Epithelial cell of proximal tubule (primary cell): ENCODE results near the gene ECT2. TPM values are rescaled to one million over a fixed set of nuclear protein-coding genes. Genes with fewer than 3 reads are reported as not detected.

Experiments
- DNase-seq: peaks from one replicate; pipeline ENCODE4 v3.0.0-alpha.2; 2011; ENCODE audit warnings: low read depth
- H3K4me3 ChIP-seq: 2 replicates; pipeline ENCODE4 v1.5.1; 2011; ENCODE audit warnings: low read depth, mild to moderate bottlenecking, low read length
- CTCF ChIP-seq: conservative IDR thresholded peaks from 2 replicates; pipeline ENCODE4 v1.5.1; 2012; ENCODE audit warnings: low read depth, mild to moderate bottlenecking, low read length
- total RNA-seq: library from RNA; depleted of rRNA; stranded (reverse); fragments of >200 nt; gene quantifications from 2 replicates; pipeline ENCODE4 v1.2.3, GENCODE V29; 2015

The ECT2 gene
- total RNA-seq, 1 donor from 2014 or later, result 98.8 TPM

DNA sequence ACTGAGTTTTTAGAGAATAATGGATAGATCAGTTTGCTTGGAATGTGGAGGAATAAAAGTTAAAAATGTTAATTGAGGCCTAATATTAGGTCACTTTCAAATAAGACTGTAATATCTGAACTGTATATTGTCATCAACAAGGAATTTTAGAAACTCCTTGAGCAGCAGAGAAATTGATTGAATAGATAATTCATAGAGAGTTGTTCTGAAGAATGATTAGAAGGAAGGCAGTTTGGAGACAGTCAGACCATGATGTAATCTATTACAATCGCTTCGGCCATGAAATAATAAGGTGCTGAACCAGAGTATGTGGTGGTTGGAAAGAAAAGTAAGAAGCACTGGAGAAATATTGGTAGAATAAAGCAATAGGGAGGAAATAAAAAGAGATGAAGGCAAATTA, 15.7 kb downstream of the ECT2 start:
- no peak for TF ChIP-seq CTCF
- H3K4me3 ChIP-seq, result no peak overlapping the region
- DNase-seq, result no peak

DNA sequence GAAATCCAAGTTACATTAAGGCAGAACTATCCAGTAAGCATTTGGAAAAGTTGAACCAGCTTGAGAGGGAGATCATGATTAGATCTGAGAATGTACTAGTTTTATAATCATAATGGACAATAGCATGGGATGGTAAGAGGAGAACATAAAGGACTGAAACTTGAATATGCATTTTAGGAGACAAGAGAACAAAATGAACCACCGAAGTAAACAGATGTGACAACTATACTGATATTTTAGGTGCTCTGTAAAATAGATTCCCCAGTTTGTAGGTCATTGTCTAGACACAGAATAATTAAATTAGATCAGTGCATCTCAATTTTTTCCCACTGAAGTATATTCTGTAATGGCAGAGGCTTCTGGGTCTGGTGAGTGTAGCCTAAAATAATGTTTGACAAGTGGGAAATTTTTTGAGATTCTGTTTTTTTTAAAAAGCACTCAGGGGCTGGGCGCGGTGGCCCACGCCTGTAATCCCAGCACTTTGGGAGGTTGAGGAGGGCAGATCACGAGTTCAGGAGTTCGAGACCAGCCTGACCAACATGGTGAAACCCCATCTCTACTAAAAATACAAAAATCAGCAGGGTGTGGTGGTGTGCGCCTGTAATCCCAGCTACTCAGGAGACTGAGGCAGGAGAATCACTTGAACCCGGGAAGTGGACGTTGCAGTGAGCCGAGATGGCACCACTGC, 16.3 kb downstream of the ECT2 start:
- H3K4me3 ChIP-seq, result no peak overlapping the region
- TF ChIP-seq CTCF, result no peak
- DNase-seq, result no peak

DNA sequence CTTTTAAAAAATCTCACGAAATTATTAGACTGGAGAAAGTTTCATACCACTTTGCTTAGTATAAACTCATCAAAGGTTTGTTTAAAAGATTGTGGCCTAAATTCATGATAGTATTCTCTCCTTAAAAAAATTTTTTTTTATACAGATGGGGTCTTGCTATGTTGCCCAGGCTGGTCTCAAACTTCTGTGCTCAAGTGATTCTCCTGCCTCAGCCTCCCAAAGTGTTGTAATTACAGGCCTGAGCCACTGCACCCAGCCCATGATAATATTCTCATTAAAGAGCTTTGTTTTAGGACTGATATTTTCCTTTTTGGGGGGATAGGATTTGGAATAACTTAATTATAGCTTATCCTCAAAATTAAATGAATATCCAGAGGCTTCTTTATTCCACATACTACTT, 19.9 kb downstream of the ECT2 start:
- no peak for DNase-seq

DNA sequence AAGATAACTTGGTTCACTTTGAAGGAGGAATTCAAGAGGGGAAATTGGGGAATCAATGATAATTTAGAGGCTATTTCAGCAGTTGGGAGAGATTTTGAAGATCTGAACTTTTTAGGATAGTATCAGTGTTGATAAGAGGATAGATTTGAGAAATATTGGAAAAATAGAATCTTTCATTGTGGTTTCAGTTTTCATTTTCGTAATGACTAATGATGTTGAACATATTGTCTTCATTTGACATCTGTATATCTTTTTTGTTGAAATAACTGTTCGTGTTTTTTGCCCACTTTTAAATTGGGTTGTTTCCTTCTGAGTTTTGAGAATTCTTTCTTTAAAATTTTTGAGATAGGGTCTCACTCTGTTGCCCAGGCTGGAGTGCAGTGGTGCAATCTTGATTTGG, 21.1 kb downstream of the ECT2 start:
- H3K4me3 ChIP-seq, result no peak overlapping the region
- DNase-seq, result no peak
- TF ChIP-seq CTCF, result no peak

More for the DNA sequence above, 19.9 kb downstream of the ECT2 start:
- no peak overlapping the region for H3K4me3 ChIP-seq
- TF ChIP-seq CTCF, result no peak

GRCh38 chr3:172776049-172776717, 25.7 kb downstream of the ECT2 start:
- DNase-seq, result no peak
- H3K4me3 ChIP-seq, result no peak overlapping the region
- no peak for TF ChIP-seq CTCF

- no peak overlapping the region for H3K4me3 ChIP-seq
- no peak for TF ChIP-seq CTCF
- no peak for DNase-seq
These were observed 27.4 kb downstream of the ECT2 start for GRCh38 chr3:172777901-172778300.

- TF ChIP-seq CTCF, result no peak
- H3K4me3 ChIP-seq, result no peak overlapping the region
- no peak for DNase-seq
These were observed 31.7 kb downstream of the ECT2 start for GRCh38 chr3:172782235-172782634.
